ENCODE measurements around the gene KIAA0753.
A peak's percentile ranks its signal among the peaks of the same experiment; 100 is the strongest.

KIAA0753 gene

GRCh38 chr17:6639586-6640535 is 650 bp downstream of the KIAA0753 start:
- no peak for DNase-seq

GRCh38 chr17:6639014-6639585 is 1.4 kb downstream of the KIAA0753 start:
- DNase-seq = no peak

GRCh38 chr17:6638046-6638908 is 2.2 kb downstream of the KIAA0753 start:
- no peak for DNase-seq

- no peak for DNase-seq
Measured at GRCh38 chr17:6637458-6637840, 3.1 kb downstream of the KIAA0753 start.

GRCh38 chr17:6636616-6637457 is 3.7 kb downstream of the KIAA0753 start:
- no peak for DNase-seq

GRCh38 chr17:6636105-6636504 is 4.4 kb downstream of the KIAA0753 start:
- DNase-seq = no peak

- DNase-seq = no peak
Measured at GRCh38 chr17:6633263-6633662, 7.2 kb downstream of the KIAA0753 start.

- no peak for DNase-seq
Measured at GRCh38 chr17:6632530-6632929, 8.0 kb downstream of the KIAA0753 start.

GRCh38 chr17:6630390-6630789 is 10.1 kb downstream of the KIAA0753 start:
- DNase-seq = no peak

- DNase-seq = no peak
Measured at GRCh38 chr17:6627019-6627418, 13.5 kb downstream of the KIAA0753 start.

GRCh38 chr17:6626616-6627015 is 13.9 kb downstream of the KIAA0753 start:
- no peak for DNase-seq

GRCh38 chr17:6623941-6624340 is 16.6 kb downstream of the KIAA0753 start:
- DNase-seq = no peak

- DNase-seq = no peak
Measured at GRCh38 chr17:6611231-6611630, 29.3 kb downstream of the KIAA0753 start.

GRCh38 chr17:6610011-6610410 is 30.5 kb downstream of the KIAA0753 start:
- no peak for DNase-seq

GRCh38 chr17:6608321-6608720 is 32.2 kb downstream of the KIAA0753 start:
- no peak for DNase-seq

- DNase-seq = no peak
Measured at GRCh38 chr17:6605142-6605541, 35.4 kb downstream of the KIAA0753 start.

GRCh38 chr17:6603744-6604325 is 36.7 kb downstream of the KIAA0753 start:
- DNase-seq = peak; percentile 49

- no peak for DNase-seq
Measured at GRCh38 chr17:6602141-6602540, 38.4 kb downstream of the KIAA0753 start.

- DNase-seq = no peak
Measured at GRCh38 chr17:6599364-6599763, 41.1 kb downstream of the KIAA0753 start.

GRCh38 chr17:6597727-6598126 is 42.8 kb downstream of the KIAA0753 start:
- no peak for DNase-seq

- DNase-seq = no peak
Measured at GRCh38 chr17:6596941-6597340, 43.6 kb downstream of the KIAA0753 start.

- DNase-seq = no peak
Measured at GRCh38 chr17:6596511-6596910, 44.0 kb downstream of the KIAA0753 start.
